T-helper 1 cell treated with Interleukin-12 subunit alpha and Interleukin-12 subunit beta and Interleukin-4 antibody, amounts not matched to agents 30 μg/mL and 1 μg/mL, for 36 hours (primary cell): ENCODE data around the gene GJB3.
"Not testable (repeated sequence)": the region's sequence is repeated elsewhere in the genome, so short reads cannot be mapped to it uniquely, and the experiment has no call there.

ENCODE experiments used
- H3K27ac Mint-ChIP-seq: one replicate; pipeline ENCODE4 v1.8.0; 2021; ENCODE audit warnings: mild to moderate bottlenecking, mixed read lengths
- H3K27me3 Mint-ChIP-seq: one replicate; pipeline ENCODE4 v1.8.0; 2021; ENCODE audit warnings: low read depth, mixed read lengths
- H3K36me3 Mint-ChIP-seq: one replicate; pipeline ENCODE4 v1.8.0; 2021; ENCODE audit warnings: low read depth, mixed read lengths
- H3K4me1 Mint-ChIP-seq: one replicate; pipeline ENCODE4 v1.8.0; 2021; ENCODE audit warnings: low read depth, mixed read lengths
- H3K4me3 Mint-ChIP-seq: one replicate; pipeline ENCODE4 v1.8.0; 2021; ENCODE audit warnings: mild to moderate bottlenecking, moderate library complexity, mixed read lengths
- H3K9me3 Mint-ChIP-seq: one replicate; pipeline ENCODE4 v1.8.0; 2021; ENCODE audit warnings: mixed read lengths

GJB3 gene

GRCh38 chr1:34810781-34811180 is 29.8 kb downstream of the GJB3 start:
- H3K27ac Mint-ChIP-seq, H3K9me3 Mint-ChIP-seq, H3K27me3 Mint-ChIP-seq, H3K4me3 Mint-ChIP-seq, H3K4me1 Mint-ChIP-seq, H3K36me3 Mint-ChIP-seq: not testable (repeated sequence)

DNA sequence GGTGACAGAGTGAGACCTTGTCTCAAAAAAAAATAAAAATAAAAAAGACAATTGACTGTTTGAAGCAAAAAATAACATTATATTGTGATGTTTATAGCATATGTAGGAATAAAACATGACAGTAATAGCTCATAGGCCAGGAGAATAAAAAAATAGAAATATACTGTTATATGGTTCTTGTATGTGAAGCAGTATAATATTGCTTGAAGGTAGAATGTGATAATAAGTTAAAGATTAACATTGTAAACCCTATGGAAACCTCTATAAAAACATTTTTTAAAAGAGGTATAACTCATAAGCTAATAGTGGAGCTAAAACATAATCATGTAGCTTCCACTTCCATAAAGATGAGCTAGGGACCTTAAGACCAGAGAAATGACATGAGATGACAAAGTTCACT is 35.3 kb downstream of the GJB3 start:
- Mint-ChIP-seq H3K9me3 (no peaks in the 10 kb centered on the region), H3K4me1 (no peaks in the 10 kb centered on the region)

GRCh38 chr1:34816778-34817177 is 35.8 kb downstream of the GJB3 start:
- H3K9me3 Mint-ChIP-seq: no peaks in the 10 kb centered on the region
- H3K27me3 Mint-ChIP-seq: peaks cover 4% of the 10 kb centered on the region
- H3K4me1 Mint-ChIP-seq: no peaks in the 10 kb centered on the region
- H3K4me3 Mint-ChIP-seq: no peak overlapping the region
- no peak overlapping the region for H3K27ac Mint-ChIP-seq
- H3K36me3 Mint-ChIP-seq: no peaks in the 10 kb centered on the region

More for the DNA sequence above, 35.3 kb downstream of the GJB3 start:
- Mint-ChIP-seq H3K4me3 (no peak overlapping the region), H3K27ac (no peak overlapping the region), H3K27me3 (peaks cover 4% of the 10 kb centered on the region), H3K36me3 (no peaks in the 10 kb centered on the region)

DNA sequence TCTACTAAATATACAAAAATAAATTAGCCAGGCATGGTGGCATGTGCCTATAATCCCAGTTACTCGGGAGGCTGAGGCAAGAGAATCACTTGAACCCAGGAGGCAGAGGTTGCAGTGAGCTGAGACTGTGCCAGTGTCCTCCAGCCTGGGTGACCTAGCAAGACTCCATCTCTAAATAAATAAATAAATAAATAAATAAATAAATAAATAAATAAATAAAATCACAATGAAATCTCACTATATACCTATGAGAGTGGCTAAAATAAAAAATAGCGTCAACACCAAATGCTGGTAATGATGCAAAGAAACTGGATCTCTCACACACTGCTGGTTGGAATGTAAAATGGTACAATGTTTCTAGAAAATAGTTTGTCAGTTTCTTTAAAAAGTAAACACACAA is 37.8 kb downstream of the GJB3 start:
- not testable (repeated sequence) for H3K27me3 Mint-ChIP-seq, H3K27ac Mint-ChIP-seq, H3K9me3 Mint-ChIP-seq, H3K4me3 Mint-ChIP-seq, H3K36me3 Mint-ChIP-seq, H3K4me1 Mint-ChIP-seq

DNA sequence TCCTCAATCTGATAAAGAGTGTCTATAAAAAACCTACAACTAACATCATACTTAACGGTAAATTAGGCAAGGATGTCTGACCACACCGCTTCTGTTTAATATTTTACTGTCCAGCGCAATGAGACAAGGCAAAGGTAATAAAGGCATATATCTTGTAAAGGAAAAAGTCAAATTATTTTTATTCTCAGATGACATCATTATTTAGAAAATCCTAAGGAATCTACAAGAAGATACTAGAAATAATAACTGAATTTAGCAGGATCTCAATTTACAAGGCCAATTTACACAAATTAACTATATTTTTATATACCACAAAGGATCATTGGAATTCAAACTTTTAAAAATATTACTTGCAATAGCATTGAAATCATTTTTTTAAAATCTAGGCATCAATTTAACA is 41.2 kb downstream of the GJB3 start:
- H3K9me3 Mint-ChIP-seq: no peaks in the 10 kb centered on the region
- peaks cover 4% of the 10 kb centered on the region for H3K27me3 Mint-ChIP-seq
- H3K27ac Mint-ChIP-seq: no peak overlapping the region
- no peaks in the 10 kb centered on the region for H3K4me1 Mint-ChIP-seq
- no peak overlapping the region for H3K4me3 Mint-ChIP-seq
- H3K36me3 Mint-ChIP-seq: no peaks in the 10 kb centered on the region

DNA sequence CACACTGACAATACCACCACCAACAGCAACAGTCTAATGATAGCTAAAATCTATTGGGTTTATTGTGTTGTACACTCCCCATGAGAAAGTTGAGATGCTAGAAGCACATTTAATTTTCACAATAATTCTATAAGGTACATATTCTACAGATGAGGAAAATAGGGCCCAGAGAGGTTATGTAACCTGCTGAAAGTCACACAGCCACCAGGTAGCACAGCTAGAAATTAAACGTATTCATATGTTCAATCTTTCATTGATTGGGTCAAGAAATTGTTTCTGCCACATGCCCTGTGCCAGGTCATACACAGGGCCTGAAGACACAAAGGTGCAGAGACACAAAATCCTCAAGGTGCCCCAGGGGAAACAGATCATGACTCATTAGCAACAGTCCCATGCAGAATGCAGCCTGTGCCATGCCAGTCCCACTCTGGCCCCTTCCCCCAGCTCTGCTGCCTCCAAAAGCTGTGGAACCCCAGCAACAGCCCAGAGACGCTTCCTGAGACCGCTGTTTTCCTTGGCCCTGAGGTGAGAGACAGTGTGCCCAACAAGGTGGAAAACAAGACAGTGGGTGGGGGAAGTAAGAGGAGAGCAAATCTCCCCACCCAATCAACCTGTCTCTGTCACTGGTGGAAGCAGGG is 43.9 kb downstream of the GJB3 start:
- Mint-ChIP-seq H3K27me3 (no peaks in the 10 kb centered on the region), H3K36me3 (no peaks in the 10 kb centered on the region), H3K4me3 (no peak overlapping the region), H3K9me3 (no peaks in the 10 kb centered on the region), H3K27ac (no peak overlapping the region), H3K4me1 (no peaks in the 10 kb centered on the region)

DNA sequence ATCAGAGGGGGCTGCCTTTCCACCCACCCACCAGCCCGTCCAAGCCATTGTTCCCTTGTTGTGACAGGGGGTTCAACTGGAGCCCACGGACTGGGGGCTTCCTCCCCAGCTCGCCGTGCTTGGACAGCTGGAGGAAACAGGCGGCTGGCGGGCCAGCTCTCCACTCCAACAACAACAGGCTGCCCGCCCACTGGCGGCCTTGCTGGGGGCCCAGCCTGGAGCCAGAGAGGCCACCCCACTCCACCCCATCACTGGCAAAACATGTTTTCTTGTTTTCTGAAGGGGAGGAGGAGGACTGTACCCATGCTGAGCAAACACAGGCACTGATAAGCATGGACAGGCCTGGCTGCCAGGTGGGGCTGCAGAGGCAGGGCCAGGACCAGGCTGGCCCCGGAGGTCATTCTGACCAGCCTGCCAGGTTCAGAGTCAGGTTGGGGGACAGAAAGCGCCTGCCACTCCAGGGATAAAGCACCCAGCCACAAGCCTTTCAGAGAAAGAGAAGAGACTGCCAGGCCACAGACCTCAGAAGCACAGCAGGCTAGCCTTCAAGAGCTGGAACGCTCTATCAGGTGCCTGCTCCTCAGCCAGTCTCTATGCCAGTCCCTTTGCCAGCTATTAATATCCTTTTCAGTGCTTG is 44.6 kb downstream of the GJB3 start:
- no peaks in the 10 kb centered on the region for H3K4me1 Mint-ChIP-seq
- H3K36me3 Mint-ChIP-seq: no peaks in the 10 kb centered on the region
- no peak overlapping the region for H3K27ac Mint-ChIP-seq
- no peaks in the 10 kb centered on the region for H3K9me3 Mint-ChIP-seq
- no peaks in the 10 kb centered on the region for H3K27me3 Mint-ChIP-seq
- H3K4me3 Mint-ChIP-seq: no peak overlapping the region

DNA sequence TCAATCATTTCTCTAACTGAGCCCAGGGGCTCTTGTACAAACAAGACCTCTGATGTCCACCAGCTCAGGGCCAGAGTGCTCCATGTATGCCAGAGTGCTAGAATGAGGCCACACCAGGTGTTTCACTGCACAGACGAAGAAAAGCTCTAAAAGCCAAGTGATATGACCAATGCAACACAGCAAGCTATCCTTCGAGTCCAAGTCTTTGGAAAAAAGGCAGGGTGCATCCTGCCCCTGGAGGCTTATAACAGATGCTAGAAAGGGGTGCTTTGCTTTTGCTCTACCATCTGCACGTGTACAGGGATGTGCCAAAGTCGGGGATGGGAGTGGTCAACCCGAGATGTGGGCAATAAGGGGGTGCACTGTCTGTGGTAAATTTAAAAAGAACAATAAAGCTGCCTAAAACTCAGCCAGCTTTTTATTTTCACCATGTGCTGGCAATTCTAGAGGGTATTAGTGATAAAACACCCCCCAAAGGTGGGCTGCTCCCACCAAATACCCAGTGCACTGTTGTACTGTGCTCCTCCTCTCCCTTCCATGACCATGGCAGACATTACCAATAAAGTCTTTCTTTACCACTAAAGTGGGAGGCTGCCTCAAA is 46.4 kb downstream of the GJB3 start:
- no peaks in the 10 kb centered on the region for H3K9me3 Mint-ChIP-seq
- H3K4me3 Mint-ChIP-seq: no peak overlapping the region
- no peaks in the 10 kb centered on the region for H3K4me1 Mint-ChIP-seq
- no peaks in the 10 kb centered on the region for H3K27me3 Mint-ChIP-seq
- H3K27ac Mint-ChIP-seq: no peak overlapping the region
- H3K36me3 Mint-ChIP-seq: no peaks in the 10 kb centered on the region

GRCh38 chr1:34828611-34829010 is 47.6 kb downstream of the GJB3 start:
- H3K4me3 Mint-ChIP-seq: no peak overlapping the region
- H3K27me3 Mint-ChIP-seq: no peaks in the 10 kb centered on the region
- no peaks in the 10 kb centered on the region for H3K36me3 Mint-ChIP-seq
- no peaks in the 10 kb centered on the region for H3K9me3 Mint-ChIP-seq
- no peak overlapping the region for H3K27ac Mint-ChIP-seq
- no peaks in the 10 kb centered on the region for H3K4me1 Mint-ChIP-seq

DNA sequence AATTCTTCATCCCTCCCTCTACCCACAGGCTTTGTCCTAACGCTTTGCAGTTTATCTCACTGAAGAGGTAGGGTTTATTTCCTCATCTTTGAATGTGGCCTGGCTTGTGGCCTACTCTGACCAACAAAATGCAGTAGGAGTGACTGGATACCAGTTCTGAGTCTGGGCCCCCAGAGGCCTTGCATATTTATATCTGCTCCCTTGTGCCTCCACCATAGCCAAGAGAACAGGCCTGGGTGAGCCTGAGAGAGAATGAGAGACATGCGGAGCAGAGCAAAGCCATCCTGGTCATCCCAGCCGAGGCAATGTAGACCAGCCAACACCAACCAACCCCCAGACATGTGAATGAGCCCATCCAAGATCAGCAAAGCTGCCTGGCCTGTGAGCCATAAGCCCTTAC is 48.2 kb downstream of the GJB3 start:
- no peak overlapping the region for H3K27ac Mint-ChIP-seq
- no peaks in the 10 kb centered on the region for H3K4me1 Mint-ChIP-seq
- H3K27me3 Mint-ChIP-seq: no peaks in the 10 kb centered on the region
- no peak overlapping the region for H3K4me3 Mint-ChIP-seq
- H3K9me3 Mint-ChIP-seq: no peaks in the 10 kb centered on the region
- H3K36me3 Mint-ChIP-seq: no peaks in the 10 kb centered on the region

GRCh38 chr1:34831721-34832246 is 50.8 kb downstream of the GJB3 start:
- no peaks in the 10 kb centered on the region for H3K27me3 Mint-ChIP-seq
- no peaks in the 10 kb centered on the region for H3K4me1 Mint-ChIP-seq

DNA sequence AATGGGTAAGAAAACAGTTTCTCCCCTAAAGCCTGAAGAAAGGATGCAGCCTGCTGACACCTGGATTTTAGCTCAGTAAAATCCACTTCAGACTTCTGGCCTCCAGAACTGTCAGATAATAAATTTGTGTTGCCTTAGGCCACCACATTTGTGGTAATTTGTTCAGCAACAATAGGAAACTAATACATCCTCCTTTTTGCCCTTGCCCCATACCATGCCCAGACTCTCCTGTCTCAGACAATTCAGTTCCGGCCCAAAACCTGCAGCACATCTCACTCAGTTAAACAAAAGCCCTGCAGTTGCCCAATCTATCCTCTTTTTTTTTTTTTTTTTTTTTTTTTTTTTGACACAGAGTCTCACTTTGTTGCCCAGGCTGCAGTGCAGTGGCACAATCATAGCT is 52.7 kb downstream of the GJB3 start:
- Mint-ChIP-seq H3K4me3 (no peak overlapping the region), H3K27me3 (no peaks in the 10 kb centered on the region), H3K36me3 (no peaks in the 10 kb centered on the region), H3K4me1 (no peaks in the 10 kb centered on the region), H3K9me3 (no peaks in the 10 kb centered on the region), H3K27ac (no peak overlapping the region)

More at GRCh38 chr1:34831721-34832246, 50.8 kb downstream of the GJB3 start:
- no peak overlapping the region for H3K4me3 Mint-ChIP-seq
- H3K9me3 Mint-ChIP-seq: no peaks in the 10 kb centered on the region
- H3K27ac Mint-ChIP-seq: no peak overlapping the region
- H3K36me3 Mint-ChIP-seq: no peaks in the 10 kb centered on the region
